SK-N-SH treated with all-trans-retinoic acid at 6 μM for 48 hours (cell line): ENCODE measurements around the gene AFDN.

Experiments
- ATAC-seq: fragments of 200-7000 bp; cut with Tn5 transposase; 3 replicates; pipeline ENCODE4 v1.9.1; 2020; ENCODE audit warnings: mild to moderate bottlenecking, moderate library complexity
- ARNTL ChIP-seq: fragments of 450-650 bp; formaldehyde crosslinking; IDR thresholded peaks from 2 replicates; pipeline ENCODE4 v1.5.0; 2020; ENCODE audit warnings: low read depth, mild to moderate bottlenecking, moderate library complexity, borderline replicate concordance
- BACH2 ChIP-seq: fragments of 250-450 bp; sonication (Bioruptor Pico); IDR thresholded peaks from 2 replicates; pipeline ENCODE4 v1.9.0; 2021; ENCODE audit warnings: mild to moderate bottlenecking, borderline replicate concordance
- CSDC2 ChIP-seq: fragments of 250-450 bp; sonication (Bioruptor Pico); IDR thresholded peaks from 2 replicates; pipeline ENCODE4 v1.5.0; 2020; ENCODE audit warnings: mild to moderate bottlenecking, moderate library complexity
- ESRRG ChIP-seq: fragments of 250-450 bp; sonication (Bioruptor Pico); IDR thresholded peaks from 2 replicates; pipeline ENCODE4 v1.6.1; 2021; ENCODE audit warnings: mild to moderate bottlenecking
- GLIS3 ChIP-seq: fragments of 250-450 bp; sonication (Bioruptor Pico); IDR thresholded peaks from 2 replicates; pipeline ENCODE4 v1.5.0; 2020; ENCODE audit warnings: mild to moderate bottlenecking, moderate library complexity
- ISL1 ChIP-seq: fragments of 250-450 bp; sonication (Bioruptor Pico); IDR thresholded peaks from 2 replicates; pipeline ENCODE4 v2.1.2; 2022; ENCODE audit warnings: mild to moderate bottlenecking, moderate library complexity
- OSR1 ChIP-seq: fragments of 250-450 bp; sonication (Bioruptor Pico); IDR thresholded peaks from 2 replicates; pipeline ENCODE4 v1.8.0; 2022; ENCODE audit warnings: moderate library complexity, mild to moderate bottlenecking, inconsistent platforms
- PPARA ChIP-seq: fragments of 250-450 bp; sonication (Bioruptor Pico); IDR thresholded peaks from 2 replicates; pipeline ENCODE4 v1.5.0; 2020; ENCODE audit warnings: mild to moderate bottlenecking, borderline replicate concordance
- RARB ChIP-seq: fragments of 250-450 bp; sonication (Bioruptor Pico); IDR thresholded peaks from 2 replicates; pipeline ENCODE4 v1.8.0; 2021; ENCODE audit warnings: mild to moderate bottlenecking, moderate library complexity
- SNAI2 ChIP-seq: fragments of 250-450 bp; sonication (Bioruptor Pico); IDR thresholded peaks from 2 replicates; pipeline ENCODE4 v1.5.0; 2020; ENCODE audit warnings: mild to moderate bottlenecking, moderate library complexity
- TCF4 ChIP-seq: fragments of 250-450 bp; sonication (Bioruptor Pico); IDR thresholded peaks from 2 replicates; pipeline ENCODE4 v1.8.0; 2021; ENCODE audit warnings: mild to moderate bottlenecking, moderate library complexity, borderline replicate concordance
- TOX ChIP-seq: fragments of 250-450 bp; sonication (Bioruptor Pico); IDR thresholded peaks from 2 replicates; pipeline ENCODE4 v1.8.0; 2021; ENCODE audit warnings: mild to moderate bottlenecking, moderate library complexity, borderline replicate concordance
- ZC3H10 ChIP-seq: fragments of 250-450 bp; sonication (Bioruptor Pico); IDR thresholded peaks from 2 replicates; pipeline ENCODE4 v1.5.1; 2021; ENCODE audit warnings: mild to moderate bottlenecking, moderate library complexity
- ZFP3 ChIP-seq: fragments of 250-450 bp; sonication (Bioruptor Pico); IDR thresholded peaks from 2 replicates; pipeline ENCODE4 v1.5.0; 2020; ENCODE audit warnings: mild to moderate bottlenecking, moderate library complexity
- ZFP30 ChIP-seq: fragments of 450-650 bp; formaldehyde crosslinking; IDR thresholded peaks from 2 replicates; pipeline ENCODE4 v1.5.0; 2022; ENCODE audit warnings: mild to moderate bottlenecking, moderate library complexity
- ZNF565 ChIP-seq: fragments of 450-650 bp; formaldehyde crosslinking; conservative IDR thresholded peaks from 2 replicates; pipeline ENCODE4 v1.5.0; 2020; ENCODE audit warnings: low read depth, mild to moderate bottlenecking, moderate library complexity
- ZNF70 ChIP-seq: fragments of 450-650 bp; formaldehyde crosslinking; IDR thresholded peaks from 2 replicates; pipeline ENCODE4 v1.5.0; 2020; ENCODE audit warnings: mild to moderate bottlenecking, moderate library complexity
- ZNF8 ChIP-seq: fragments of 450-650 bp; formaldehyde crosslinking; IDR thresholded peaks from 2 replicates; pipeline ENCODE4 v1.5.0; 2020; ENCODE audit warnings: mild to moderate bottlenecking, moderate library complexity
- TF ChIP-seq, protein P1 (sequence below): fragments of 250-450 bp; sonication (Bioruptor Pico); IDR thresholded peaks from 2 replicates; pipeline ENCODE4 v1.8.0; 2021; ENCODE audit warnings: low read depth, mild to moderate bottlenecking, moderate library complexity, borderline replicate concordance
- TF ChIP-seq, protein P2 (sequence below): fragments of 250-450 bp; sonication (Bioruptor Pico); IDR thresholded peaks from 2 replicates; pipeline ENCODE4 v1.5.1; 2021; ENCODE audit warnings: mild to moderate bottlenecking, moderate library complexity
- TF ChIP-seq, protein P3 (sequence below): fragments of 250-450 bp; sonication (Bioruptor Pico); IDR thresholded peaks from 2 replicates; pipeline ENCODE4 v1.8.0; 2020; ENCODE audit warnings: mild to moderate bottlenecking, moderate library complexity, borderline replicate concordance
- TF ChIP-seq, protein P4 (sequence below): fragments of 250-450 bp; sonication (Bioruptor Pico); IDR thresholded peaks from 2 replicates; pipeline ENCODE4 v1.5.1; 2020; ENCODE audit warnings: low read depth, mild to moderate bottlenecking, moderate library complexity
- TF ChIP-seq, protein P5 (sequence below): fragments of 250-450 bp; sonication (Bioruptor Pico); IDR thresholded peaks from 2 replicates; pipeline ENCODE4 v1.5.0; 2020; ENCODE audit warnings: mild to moderate bottlenecking, moderate library complexity

The AFDN gene

DNA sequence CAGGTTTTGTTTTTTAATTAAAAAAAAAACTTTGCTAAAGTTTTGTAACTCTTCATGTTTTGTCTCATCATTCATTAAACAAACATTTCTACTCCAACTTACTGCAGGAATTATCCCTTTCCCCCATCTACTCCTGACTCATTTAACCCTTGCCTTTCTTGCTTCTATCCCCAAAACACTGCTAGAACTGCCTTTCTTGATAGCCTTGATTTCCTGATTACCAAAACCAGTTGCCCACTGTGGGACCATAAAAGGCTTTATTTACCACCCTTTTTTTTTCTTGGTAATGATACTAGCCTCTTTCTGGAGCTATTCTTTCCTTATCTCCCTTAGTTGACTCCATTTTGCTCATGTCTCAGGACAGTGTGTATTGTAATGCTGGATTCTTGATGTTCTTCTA is 15.3 kb downstream of the AFDN start:
- no peak for TF ChIP-seq CSDC2 (CRISPR knock-in tag)
- no peak for TF ChIP-seq ZFP30 (CRISPR knock-in tag)
- TF ChIP-seq ZC3H10 (CRISPR knock-in tag), result no peak
- TF ChIP-seq, protein P1, sequence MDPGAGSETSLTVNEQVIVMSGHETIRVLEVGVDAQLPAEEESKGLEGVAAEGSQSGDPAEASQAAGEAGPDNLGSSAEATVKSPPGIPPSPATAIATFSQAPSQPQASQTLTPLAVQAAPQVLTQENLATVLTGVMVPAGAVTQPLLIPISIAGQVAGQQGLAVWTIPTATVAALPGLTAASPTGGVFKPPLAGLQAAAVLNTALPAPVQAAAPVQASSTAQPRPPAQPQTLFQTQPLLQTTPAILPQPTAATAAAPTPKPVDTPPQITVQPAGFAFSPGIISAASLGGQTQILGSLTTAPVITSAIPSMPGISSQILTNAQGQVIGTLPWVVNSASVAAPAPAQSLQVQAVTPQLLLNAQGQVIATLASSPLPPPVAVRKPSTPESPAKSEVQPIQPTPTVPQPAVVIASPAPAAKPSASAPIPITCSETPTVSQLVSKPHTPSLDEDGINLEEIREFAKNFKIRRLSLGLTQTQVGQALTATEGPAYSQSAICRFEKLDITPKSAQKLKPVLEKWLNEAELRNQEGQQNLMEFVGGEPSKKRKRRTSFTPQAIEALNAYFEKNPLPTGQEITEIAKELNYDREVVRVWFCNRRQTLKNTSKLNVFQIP (CRISPR knock-in tag), result no peak
- TF ChIP-seq TCF4 (CRISPR knock-in tag), result no peak
- TF ChIP-seq OSR1 (CRISPR knock-in tag), result no peak
- no peak for TF ChIP-seq SNAI2
- TF ChIP-seq PPARA (CRISPR knock-in tag), result no peak
- TF ChIP-seq ZFP3 (CRISPR knock-in tag), result no peak
- TF ChIP-seq ZNF70 (CRISPR knock-in tag), result no peak
- TF ChIP-seq, protein P2, sequence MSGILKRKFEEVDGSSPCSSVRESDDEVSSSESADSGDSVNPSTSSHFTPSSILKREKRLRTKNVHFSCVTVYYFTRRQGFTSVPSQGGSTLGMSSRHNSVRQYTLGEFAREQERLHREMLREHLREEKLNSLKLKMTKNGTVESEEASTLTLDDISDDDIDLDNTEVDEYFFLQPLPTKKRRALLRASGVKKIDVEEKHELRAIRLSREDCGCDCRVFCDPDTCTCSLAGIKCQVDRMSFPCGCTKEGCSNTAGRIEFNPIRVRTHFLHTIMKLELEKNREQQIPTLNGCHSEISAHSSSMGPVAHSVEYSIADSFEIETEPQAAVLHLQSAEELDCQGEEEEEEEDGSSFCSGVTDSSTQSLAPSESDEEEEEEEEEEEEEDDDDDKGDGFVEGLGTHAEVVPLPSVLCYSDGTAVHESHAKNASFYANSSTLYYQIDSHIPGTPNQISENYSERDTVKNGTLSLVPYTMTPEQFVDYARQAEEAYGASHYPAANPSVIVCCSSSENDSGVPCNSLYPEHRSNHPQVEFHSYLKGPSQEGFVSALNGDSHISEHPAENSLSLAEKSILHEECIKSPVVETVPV, result no peak
- TF ChIP-seq TOX, result no peak
- TF ChIP-seq, protein P3, sequence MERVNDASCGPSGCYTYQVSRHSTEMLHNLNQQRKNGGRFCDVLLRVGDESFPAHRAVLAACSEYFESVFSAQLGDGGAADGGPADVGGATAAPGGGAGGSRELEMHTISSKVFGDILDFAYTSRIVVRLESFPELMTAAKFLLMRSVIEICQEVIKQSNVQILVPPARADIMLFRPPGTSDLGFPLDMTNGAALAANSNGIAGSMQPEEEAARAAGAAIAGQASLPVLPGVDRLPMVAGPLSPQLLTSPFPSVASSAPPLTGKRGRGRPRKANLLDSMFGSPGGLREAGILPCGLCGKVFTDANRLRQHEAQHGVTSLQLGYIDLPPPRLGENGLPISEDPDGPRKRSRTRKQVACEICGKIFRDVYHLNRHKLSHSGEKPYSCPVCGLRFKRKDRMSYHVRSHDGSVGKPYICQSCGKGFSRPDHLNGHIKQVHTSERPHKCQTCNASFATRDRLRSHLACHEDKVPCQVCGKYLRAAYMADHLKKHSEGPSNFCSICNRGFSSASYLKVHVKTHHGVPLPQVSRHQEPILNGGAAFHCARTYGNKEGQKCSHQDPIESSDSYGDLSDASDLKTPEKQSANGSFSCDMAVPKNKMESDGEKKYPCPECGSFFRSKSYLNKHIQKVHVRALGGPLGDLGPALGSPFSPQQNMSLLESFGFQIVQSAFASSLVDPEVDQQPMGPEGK (CRISPR knock-in tag), result no peak
- no peak for TF ChIP-seq ESRRG (CRISPR knock-in tag)
- TF ChIP-seq GLIS3 (CRISPR knock-in tag), result no peak
- TF ChIP-seq ISL1 (CRISPR knock-in tag), result no peak
- TF ChIP-seq ARNTL (CRISPR knock-in tag), result no peak
- TF ChIP-seq ZNF565, result no peak
- no peak for TF ChIP-seq ZNF8 (CRISPR knock-in tag)
- TF ChIP-seq, protein P4, sequence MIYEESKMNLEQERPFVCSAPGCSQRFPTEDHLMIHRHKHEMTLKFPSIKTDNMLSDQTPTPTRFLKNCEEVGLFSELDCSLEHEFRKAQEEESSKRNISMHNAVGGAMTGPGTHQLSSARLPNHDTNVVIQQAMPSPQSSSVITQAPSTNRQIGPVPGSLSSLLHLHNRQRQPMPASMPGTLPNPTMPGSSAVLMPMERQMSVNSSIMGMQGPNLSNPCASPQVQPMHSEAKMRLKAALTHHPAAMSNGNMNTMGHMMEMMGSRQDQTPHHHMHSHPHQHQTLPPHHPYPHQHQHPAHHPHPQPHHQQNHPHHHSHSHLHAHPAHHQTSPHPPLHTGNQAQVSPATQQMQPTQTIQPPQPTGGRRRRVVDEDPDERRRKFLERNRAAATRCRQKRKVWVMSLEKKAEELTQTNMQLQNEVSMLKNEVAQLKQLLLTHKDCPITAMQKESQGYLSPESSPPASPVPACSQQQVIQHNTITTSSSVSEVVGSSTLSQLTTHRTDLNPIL, result no peak
- TF ChIP-seq, all 23 proteins: peak for 0
- no peak for ATAC-seq

DNA sequence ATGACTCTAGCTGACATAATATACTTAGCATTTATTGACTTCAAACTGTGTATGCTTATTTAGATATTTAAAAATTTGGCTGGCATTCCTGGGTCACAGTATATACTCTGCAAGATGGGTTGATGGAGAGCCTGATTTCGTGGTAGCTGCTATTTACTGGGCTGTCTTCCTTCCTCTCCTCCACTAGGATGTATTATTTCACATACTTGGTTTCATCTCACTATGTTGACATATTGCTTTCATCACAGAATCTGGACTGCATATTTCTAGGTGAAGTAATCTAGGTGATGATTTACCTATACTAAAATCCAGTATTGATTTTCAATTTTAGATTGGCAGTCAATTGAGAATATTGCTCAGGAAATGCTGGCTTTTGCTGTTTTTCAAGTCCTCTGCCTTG is 15.7 kb downstream of the AFDN start:
- no peak for ATAC-seq
- no peak for TF ChIP-seq CSDC2 (CRISPR knock-in tag)
- TF ChIP-seq ZFP3 (CRISPR knock-in tag), result no peak
- TF ChIP-seq, protein P2, result no peak
- no peak for TF ChIP-seq ZNF565
- no peak for TF ChIP-seq ISL1 (CRISPR knock-in tag)
- TF ChIP-seq PPARA (CRISPR knock-in tag), result no peak
- TF ChIP-seq ZFP30 (CRISPR knock-in tag), result no peak
- no peak for TF ChIP-seq BACH2
- TF ChIP-seq, protein P4, result no peak
- TF ChIP-seq, protein P3 (CRISPR knock-in tag), result no peak
- TF ChIP-seq TOX, result no peak
- no peak for TF ChIP-seq ARNTL (CRISPR knock-in tag)
- TF ChIP-seq RARB, result no peak
- no peak for TF ChIP-seq ZNF70 (CRISPR knock-in tag)
- TF ChIP-seq OSR1 (CRISPR knock-in tag), result no peak
- TF ChIP-seq, protein P1 (CRISPR knock-in tag), result no peak
- TF ChIP-seq, protein P5, sequence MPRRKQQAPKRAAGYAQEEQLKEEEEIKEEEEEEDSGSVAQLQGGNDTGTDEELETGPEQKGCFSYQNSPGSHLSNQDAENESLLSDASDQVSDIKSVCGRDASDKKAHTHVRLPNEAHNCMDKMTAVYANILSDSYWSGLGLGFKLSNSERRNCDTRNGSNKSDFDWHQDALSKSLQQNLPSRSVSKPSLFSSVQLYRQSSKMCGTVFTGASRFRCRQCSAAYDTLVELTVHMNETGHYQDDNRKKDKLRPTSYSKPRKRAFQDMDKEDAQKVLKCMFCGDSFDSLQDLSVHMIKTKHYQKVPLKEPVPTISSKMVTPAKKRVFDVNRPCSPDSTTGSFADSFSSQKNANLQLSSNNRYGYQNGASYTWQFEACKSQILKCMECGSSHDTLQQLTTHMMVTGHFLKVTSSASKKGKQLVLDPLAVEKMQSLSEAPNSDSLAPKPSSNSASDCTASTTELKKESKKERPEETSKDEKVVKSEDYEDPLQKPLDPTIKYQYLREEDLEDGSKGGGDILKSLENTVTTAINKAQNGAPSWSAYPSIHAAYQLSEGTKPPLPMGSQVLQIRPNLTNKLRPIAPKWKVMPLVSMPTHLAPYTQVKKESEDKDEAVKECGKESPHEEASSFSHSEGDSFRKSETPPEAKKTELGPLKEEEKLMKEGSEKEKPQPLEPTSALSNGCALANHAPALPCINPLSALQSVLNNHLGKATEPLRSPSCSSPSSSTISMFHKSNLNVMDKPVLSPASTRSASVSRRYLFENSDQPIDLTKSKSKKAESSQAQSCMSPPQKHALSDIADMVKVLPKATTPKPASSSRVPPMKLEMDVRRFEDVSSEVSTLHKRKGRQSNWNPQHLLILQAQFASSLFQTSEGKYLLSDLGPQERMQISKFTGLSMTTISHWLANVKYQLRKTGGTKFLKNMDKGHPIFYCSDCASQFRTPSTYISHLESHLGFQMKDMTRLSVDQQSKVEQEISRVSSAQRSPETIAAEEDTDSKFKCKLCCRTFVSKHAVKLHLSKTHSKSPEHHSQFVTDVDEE (CRISPR knock-in tag), result no peak
